AG08396 (cell line): ENCODE data around the gene CBLN3.
"Not testable (repeated sequence)": the region's sequence is repeated elsewhere in the genome, so short reads cannot be mapped to it uniquely, and the experiment has no call there.

Experiments
- DNase-seq: peaks from one replicate; pipeline ENCODE4 v3.0.0; 2012; ENCODE audit warnings: low spot score, mixed read lengths

The CBLN3 gene

DNA sequence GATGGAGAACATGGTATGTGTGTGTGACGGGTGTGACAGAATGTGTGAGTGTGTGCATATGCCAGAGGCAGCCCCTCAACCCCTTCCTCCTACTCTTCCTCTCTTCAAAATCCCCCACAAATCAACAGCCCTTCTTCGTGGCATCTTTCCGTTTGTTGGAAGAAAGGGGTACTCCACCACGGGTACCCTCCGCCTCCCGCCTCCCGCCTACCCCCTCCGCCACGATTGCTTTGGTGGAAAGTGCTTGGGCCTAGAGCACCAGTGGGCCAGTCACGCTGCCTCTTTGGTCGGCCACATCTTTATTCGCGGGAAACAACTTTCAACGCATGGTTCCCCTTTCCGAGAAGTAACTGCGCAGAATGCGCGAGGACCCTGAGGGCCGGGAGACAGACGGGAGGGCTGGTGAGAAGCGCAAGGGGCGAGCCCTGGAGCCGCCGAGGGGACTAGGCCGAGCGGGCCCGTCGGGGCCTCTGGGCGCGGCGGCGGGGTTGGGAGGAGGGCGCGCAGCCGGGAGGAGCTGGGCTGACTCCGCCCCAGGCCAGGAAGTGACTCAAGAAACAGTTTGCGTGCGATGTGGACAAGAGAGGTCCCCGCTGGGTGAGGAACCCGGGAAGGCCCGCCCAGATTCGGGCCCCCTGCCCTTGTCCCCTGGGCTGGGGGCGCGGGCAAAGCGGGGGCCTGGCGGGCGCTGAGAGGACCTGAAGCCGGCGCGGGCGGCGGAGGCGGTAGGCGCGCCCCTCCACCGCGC, at the start of gene CBLN3, which contains the start of gene KHNYN:
Gene CBLN3 (minus strand): TSS at position 274 of the 748 bp plus-strand sequence. CDS start 614 bp downstream, outside the sequence.
Gene KHNYN (plus strand): TSS at position 560 of the 748 bp plus-strand sequence. CDS start 777 bp downstream, outside the sequence.
- peak; percentile 98 for DNase-seq

DNA sequence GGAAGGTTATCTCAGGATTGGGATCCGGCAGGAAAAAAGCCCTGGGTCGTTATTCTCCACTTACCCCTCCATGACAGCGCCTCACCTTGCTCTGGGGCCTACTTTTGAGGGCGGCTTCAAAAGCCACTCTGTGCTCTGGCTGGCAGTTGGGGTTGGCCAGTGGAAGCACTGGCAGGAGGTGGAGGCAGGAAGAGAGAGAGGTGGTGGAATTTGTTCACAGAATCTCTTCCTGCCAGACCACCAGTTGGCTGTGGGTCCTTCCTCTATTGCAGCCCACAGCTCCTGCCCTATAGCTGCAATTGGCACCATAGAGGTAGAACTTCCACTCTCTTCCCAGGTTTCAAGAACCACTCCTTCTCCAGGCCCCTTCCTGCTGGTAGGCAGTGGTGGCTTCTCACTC, 45.8 kb upstream of the CBLN3 start:
- no peak for DNase-seq

DNA sequence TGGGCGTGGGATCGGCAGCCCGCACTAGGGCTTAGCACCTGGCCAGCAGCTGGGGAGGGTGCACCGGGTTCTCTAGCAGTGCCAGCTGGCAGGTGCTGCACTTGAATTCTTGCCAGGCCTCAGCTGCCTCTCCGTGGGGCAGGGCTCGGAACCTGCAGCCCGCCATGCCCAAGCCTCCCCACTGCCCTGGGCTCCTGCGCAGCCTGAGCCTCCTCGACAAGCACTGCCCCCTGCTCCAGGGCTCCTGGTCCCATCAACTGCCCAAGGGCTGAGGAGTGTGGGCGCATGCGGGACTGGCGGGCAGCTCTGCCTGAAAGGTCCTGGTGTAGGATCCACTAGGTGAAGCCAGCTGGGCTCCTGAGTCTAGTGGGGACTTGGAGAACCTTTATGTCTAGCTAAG, 43.7 kb upstream of the CBLN3 start:
- DNase-seq, result no peak

DNA sequence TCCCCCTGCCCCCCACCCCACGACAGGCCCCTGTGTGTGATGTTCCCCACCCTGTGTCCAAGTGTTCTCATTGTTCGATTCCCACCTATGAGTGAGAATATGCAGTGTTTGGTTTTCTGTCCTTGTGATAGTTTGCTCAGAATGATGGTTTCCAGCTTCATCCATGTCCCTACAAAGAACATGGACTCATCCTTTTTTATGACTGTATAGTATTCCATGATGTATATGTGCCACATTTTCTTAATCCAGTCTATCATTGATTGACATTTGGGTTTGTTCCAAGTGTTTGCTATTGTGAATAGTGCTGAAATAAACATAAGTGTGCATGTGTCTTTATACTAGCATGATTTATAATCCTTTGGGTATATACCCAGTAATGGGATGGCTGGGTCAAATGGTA, 41.0 kb upstream of the CBLN3 start:
- not testable (repeated sequence) for DNase-seq

DNA sequence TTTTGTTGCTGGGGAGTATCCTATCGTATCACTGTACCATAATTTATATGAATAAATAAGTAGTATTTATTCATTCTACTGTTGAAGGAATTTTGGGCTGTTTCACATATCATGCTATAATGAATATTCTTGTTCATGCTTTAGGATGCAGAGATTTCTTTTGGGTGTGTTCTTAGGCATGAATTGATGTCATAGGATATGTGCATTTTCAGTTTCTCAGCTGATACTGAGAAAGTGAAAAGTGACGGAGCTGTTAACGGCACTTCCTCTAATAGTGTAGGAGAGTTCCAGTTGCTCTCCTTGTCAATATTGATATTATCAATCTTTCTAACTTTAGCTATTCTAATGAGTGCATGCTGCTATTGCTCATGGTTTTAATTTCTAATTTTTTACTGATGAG, 36.3 kb upstream of the CBLN3 start:
- no peak for DNase-seq

DNA sequence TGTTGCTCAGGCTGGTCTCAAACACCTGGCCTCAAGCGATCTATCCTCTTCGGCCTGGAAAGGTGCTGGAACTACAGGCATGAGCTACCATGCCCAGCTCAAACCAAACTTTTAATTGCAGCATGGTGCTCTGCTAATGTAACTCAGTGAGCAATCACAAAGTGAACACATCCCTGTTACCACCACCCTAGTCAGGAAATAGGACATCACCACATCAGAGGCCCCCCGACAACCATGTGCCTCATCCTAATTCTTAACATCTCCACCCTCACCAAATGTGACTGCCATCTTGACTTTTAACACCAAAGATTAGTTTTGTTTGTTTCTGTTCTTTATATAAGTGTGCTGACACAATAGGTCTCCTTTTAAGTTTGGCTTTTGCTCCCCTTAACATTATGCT, 35.9 kb upstream of the CBLN3 start:
- DNase-seq, result no peak

DNA sequence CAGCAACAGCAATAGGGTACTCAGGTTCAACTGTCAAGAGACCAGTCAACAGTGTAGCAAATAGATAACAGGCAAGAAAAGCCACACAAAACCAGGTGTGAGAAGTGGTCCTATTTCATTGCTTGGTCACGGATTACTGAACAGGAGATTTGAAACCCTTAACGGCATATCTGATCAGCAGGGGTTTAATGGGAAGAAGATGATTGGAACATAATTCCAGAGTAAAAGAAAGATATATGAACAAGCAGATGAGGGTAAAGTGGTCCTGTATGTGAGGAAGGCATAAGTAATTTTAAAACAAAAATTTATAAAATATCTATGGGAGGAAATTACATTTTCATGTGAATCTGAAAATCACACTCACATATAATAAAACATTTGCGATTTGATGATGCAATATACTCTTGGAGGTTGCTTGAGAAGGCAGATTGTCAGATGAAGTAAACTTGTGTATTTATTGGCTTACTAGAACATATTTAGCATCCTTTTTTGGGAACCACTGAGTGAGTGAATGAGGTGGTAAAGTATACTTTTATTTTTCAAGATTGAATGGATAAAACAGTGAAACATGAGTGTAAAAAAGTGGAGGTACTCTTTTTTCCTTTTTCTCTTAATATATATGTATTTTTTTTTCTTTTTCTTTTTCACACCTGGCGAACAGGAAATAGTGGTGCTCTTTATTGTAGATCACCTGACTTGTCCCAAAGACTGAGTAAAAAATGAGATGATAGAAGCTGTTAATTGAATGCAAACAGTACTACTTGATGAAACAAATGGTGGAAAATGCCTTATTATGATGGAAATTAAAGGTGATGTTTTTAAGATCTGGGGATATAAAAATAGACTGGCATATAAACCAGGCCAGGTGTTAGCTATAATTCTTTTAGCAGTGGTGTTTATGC, 34.7 kb upstream of the CBLN3 start:
- DNase-seq, result no peak

DNA sequence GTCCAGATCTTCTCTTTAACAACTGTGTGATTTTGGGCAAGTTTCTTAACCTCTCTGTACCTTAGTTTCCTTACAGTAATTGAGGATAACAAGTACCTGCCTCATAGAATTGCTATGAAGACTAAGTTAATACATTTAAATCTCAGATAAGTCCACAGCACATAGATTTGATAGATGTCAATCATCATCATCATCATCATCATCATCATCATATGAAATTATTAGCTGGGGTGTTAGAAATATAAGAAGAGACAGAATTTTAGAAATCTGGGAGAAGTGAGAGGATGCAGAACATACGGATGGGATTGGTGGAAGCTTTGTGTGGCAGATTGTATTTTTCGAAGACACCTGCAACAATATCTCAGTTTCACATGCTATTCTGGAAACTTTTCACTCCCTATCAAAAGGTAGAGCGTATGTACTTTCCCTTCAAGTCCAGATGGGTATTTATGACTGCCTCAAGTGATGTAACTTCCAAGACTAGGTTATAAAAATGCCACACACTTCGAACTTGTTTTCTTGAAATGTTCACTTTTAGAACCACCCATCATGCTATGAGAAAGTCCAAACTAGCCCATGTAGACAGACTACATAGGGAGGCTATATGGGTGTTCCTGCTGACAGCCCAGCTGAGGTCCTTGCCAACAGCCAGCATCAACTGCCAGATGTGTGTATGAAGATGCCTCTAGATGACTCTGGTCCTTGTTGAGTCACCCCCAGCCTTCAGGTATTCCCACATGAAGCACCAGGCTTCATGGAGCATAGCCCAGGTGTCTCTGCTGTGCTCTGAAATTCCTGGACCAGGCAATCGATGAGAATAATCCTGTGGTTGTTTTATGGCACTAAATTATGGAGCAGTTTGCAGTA, 33.8 kb upstream of the CBLN3 start:
- DNase-seq, result no peak

DNA sequence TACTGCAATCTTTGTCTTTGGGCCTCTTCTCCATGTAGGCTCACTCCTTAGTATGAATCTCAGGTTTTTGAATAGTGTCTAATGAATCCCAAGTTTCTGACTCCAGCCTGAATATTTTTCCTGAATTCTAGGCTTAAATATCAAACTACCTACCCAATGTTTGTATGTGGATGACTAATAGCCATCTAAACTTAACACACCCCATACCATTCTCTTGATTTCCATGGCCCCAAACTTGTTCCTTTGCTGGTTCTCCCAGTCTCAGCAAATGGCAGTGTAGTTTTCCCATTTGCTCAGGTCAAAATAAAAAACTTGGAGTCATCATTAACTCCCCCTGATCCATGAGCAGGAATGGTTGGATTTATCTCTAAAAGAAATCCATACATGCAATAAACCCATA, 31.9 kb upstream of the CBLN3 start:
- no peak for DNase-seq

DNA sequence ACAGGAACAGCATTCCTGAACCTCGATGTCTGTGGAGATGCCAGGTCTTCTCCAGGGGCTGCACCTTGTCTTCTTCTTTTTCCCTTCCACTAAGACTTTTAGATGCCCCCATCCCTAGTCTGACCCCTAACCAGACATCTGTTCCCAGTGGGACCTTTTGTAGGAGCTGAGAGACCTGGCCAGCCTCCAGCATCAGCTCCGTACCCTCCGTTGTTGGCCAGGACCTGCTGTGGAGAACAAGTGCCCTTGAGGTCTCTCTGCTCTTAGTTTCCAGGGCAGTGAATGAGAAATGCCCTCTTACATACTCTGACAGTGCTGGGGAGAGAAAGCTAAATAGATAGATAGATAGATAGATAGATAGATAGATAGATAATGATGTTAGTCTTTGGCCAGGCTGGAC, 29.9 kb upstream of the CBLN3 start:
- DNase-seq, result no peak

DNA sequence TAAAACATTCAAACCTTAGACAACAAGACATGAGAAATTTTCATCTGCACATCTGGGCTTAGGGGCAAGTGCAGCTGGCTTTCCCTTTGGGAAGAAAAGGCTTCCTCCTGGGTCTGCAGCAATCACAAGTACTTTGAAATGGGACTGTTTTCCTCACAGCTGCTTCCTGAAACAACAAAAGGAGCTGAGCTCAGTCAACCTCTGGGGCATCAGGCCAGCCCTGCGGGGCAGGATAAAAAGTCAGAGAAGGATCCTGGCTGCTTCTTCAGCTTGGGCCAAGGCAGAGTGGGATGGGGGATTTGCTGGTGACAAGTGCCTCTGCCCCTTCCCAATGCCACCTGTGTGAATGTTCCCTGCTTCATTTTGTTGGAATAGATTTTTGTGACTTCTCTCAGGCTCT, 29.3 kb upstream of the CBLN3 start:
- no peak for DNase-seq

DNA sequence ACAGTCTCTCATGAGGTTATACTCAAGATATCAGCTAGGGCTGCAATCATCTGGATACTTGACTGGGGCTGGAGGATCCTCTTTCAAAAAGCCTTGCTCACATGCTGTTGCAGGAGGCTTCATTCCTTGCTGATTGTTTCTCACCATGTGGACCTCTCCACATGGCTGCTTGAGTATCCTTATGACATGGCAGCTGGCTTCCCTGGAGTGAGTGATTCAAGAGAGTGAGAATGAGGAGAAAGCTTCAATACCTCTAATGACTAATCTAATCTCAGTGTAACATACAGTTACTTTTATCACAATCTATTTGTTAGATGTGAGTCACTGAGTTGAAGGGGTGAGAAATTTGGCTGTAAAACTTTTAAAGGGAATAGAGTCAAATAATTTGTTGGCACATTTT, 27.5 kb upstream of the CBLN3 start:
- DNase-seq, result no peak

DNA sequence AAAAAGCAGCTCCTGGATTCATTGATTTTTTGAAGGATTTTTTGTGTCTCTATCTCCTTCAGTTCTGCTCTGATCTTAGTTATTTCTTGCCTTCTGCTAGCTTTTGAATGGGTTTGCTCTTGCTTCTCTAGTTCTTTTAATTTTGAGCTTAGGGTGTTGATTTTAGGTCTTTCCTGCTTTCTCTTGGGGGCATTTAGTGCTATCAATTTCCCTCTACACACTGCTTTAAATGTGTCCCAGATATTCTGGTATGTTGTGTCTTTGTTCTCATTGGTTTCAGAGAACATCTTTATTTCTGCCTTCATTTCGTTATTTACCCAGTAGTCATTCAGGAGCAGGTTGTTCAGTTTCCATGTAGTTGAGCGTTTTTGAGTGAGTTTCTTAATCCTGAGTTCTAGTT, 21.4 kb upstream of the CBLN3 start:
- DNase-seq, result not testable (repeated sequence)

DNA sequence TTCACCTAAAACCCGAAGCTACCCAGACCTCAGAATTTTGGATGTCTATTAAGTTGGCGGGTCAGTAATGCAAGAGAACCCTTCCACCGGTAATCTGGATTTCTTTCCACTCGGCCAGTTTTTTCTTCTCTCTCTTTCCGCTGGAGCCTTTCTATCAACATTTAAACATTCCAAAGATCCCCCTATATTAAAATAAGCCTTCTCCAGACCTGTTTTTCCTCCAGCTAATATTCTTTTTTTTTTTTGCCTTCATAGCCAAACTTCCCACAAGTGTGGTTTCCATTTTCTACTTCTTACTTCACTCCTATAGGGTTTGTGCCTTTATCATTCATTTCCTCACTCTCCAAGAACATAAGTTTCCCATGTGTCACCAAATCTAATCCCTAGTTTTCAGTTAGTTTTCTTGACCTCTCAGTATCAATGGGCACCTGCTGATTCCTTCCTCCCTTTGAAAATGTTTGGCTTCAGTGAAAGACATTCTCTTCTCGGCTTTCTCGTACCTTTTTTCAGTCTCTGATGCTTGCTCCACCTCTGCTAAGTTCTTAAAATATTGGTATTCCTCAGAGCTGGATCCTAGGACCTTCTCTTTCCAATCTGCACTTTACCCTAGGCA, 13.7 kb upstream of the CBLN3 start:
- no peak for DNase-seq

DNA sequence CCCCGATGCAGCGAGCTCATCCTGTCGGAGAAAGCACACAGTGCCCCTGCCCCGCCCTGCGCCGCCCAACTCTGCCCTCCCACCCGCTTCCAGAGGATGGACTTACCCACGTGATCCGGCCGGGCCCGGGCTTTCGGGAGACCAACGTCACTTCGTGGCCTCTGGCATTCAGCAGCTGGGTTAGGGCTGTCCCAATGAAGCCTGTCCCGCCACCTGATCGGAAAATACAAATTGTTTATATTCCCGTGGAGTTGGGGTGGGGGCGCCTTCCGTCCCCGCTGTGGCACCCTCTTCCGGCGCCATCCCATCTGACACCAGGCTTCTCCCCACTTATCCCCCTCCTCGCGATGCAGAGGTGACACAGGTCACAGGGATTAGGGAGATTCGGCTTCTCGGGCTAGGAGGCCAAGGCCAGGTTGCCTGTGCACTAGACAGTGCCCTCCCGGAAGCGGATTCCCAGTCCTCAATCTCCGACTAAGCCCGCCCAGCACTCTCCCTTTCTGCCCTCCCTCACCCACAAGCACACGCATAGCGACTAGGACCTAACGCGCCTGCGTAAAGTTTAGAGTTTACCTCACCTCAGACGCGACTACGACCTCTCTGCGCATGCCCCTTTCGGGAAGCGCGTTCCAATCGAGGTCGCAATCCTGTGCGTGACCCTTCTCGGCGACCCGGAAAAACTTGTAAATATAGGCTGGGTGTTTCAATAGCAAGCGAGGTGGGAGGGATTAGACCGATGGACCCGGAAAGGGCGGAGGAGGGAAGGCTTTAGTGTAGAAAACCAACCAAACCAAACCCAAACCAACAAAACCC, 13.0 kb upstream of the CBLN3 start, which contains the start of gene SDR39U1:
Gene SDR39U1 (minus strand): TSS at position 537 of the 813 bp plus-strand sequence. CDS start 7 bp downstream, at position 530.
- peak; percentile 96 for DNase-seq

DNA sequence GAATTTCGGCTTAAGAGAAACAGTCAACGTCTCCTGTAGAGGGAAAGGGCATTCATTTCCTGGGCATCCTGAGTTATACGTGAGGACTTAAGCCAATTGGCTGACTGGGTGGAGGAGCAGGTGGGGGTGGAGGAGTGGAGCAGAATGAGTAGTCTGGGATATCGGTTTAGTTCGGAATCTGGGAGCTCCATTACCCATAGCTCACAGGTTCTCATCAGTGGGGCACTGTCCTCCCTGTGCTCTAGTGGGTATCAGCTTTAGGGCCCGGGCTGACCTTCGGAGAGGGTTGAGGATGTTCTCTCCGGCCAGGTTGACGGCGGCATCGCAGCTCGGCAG, 12.4 kb upstream of the CBLN3 start:
- peak; percentile 57 for DNase-seq

DNA sequence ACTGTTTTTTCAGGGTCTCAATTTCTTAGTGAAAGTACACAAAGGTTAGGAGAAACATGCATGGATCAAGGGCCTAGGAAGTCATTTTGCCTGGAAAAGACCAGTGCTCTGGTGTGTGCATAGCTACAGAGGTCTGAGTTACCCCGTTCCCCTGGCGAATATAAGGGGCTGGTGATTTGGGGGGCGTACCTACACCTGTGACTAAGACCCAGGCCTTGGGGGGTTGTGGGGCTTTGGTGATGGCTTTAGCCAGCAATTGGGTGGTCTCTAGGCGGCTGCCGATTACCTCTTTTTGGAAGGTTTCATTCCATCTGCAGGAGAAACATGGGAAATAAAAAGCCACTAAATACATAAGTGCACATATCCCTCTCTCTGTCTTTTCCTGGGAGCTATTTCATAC, 12.0 kb upstream of the CBLN3 start:
- no peak for DNase-seq

DNA sequence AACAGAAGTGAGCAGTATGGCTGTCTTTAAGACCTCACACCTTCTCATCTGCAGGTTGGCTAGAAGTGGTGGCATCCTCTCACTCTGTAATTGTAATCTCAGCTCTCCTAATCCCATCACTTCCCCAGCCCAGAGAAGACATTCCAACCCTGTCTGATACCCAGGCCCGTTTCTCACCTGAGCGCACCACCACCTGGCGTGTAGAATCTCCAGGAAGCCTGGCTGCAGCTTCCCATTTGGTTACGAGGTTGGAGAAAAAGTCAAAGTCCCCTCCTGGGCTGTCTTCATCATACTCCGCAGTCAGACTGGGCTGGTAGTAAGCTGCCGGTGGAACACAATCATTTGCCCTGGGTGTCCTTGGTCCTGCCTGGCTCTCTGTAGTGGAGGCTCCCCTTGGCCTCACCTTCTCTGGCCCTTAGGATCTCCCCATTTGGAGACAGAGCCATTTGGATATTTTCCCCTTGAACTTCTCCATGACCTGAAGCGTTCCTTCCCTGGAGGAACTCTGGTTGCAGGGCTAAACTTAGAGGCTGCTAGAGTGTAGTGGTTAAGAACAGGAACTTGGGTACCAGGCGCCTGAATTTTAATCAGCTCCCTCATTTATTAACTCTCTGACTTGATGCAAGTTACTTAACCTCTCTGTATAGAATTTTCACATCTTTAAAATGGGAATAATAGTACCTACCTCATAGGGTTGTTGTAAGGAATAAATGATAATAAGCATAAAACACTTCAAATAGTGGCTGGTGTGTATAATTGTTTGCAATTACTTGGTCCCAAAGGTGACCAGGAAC, 11.3 kb upstream of the CBLN3 start:
- DNase-seq, result no peak

DNA sequence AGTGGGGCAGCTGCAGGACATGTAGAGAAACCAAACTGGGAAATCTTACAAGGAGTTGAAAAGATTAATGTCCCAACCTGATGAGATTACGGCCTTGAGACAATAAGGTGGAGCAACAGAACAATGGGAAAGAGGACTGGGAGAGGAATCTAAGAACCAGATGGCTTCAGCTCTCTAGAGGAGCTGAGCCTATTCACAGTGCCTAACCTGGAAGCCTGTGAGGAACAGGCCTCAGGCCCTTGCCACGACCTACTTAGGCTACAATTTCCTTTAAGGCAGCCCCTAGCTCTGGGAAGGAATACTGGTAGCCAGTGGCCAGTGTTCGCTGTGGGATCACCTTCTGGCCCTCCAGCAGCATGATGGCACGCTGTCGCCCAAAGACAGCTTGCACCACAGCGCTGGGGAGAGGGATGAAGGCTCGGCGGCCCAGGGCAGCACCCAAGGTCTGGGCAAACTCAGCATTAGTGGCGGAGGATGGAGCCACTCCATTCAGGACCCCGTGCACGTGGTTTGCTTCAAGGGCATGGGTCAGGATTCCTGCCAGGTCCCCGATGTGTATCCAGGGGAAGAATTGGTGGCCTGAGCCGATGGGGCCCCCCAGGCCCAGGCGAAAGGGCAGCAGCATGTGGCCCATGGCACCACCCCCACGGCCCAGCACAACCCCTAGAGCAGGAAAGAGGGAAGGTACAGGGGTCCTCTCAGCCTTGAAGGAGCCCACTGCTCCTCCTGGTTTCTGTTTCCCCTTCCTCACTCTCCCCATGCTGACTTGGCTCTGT, 10.6 kb upstream of the CBLN3 start:
- no peak for DNase-seq
